ENCODE results near the gene PPIL4. TPM values are rescaled to one million over a fixed set of nuclear protein-coding genes. Genes with fewer than 3 reads are reported as not detected.

PPIL4 gene
- total and polyA plus RNA-seq, 2 of the 13 experiments (the other 11 are each of a cell fraction or from before 2014, with no cell fraction given): 5.5 to 46.0 TPM

- peak; percentile 52 for TF ChIP-seq TFDP2 (CRISPR knock-in tag; IDR thresholded peaks at IDR 0.05)
- peak; percentile 36; the same call in 1 of the 2 replicates for TF ChIP-seq SOX13 (IDR thresholded peaks at IDR 0.05)
- peak in 1 of 2 experiments; percentile 59; a peak in 2 of 4 replicates for TF ChIP-seq SOX13 (CRISPR knock-in tag; conservative IDR thresholded peaks at IDR 0.05 in 1 of 2, IDR thresholded peaks at IDR 0.05 in 1 of 2)
- peak; percentile 77 for TF ChIP-seq ZNF33B (CRISPR knock-in tag; IDR thresholded peaks at IDR 0.05)
- TF ChIP-seq ZSCAN30 (CRISPR knock-in tag; IDR thresholded peaks at IDR 0.05): peak; percentile 99
- TF ChIP-seq ZNF256 (CRISPR knock-in tag; conservative IDR thresholded peaks at IDR 0.05): no peak
- TF ChIP-seq CBX2 (IDR thresholded peaks at IDR 0.05; ENCODE audit: low read depth, low read length): no peak
- no peak for TF ChIP-seq CBX2 (CRISPR knock-in tag; IDR thresholded peaks at IDR 0.05; ENCODE audit: low read depth)
- TF ChIP-seq SALL1 (CRISPR knock-in tag; IDR thresholded peaks at IDR 0.05): peak; percentile 79
- peak; percentile 47; the same call in 1 of the 2 replicates for TF ChIP-seq ZNF451 (CRISPR knock-in tag; IDR thresholded peaks at IDR 0.05)
- TF ChIP-seq MAF1 (CRISPR knock-in tag; IDR thresholded peaks at IDR 0.05; ENCODE audit: borderline replicate concordance): no peak
- TF ChIP-seq ZNF639 (CRISPR knock-in tag; conservative IDR thresholded peaks at IDR 0.05): no peak; the same call in 1 of the 2 replicates
- no peak for TF ChIP-seq AGO1 (IDR thresholded peaks at IDR 0.05; ENCODE audit: low read depth, low read length, poor library complexity, severe bottlenecking)
- peak; percentile 46; the same call in 1 of the 2 replicates for TF ChIP-seq SMAD3 (CRISPR knock-in tag; IDR thresholded peaks at IDR 0.05)
- TF ChIP-seq ZNF431 (CRISPR knock-in tag; IDR thresholded peaks at IDR 0.05; ENCODE audit: borderline replicate concordance, low read depth): peak; percentile 94
- TF ChIP-seq ZNF781 (CRISPR knock-in tag; IDR thresholded peaks at IDR 0.05; ENCODE audit: borderline replicate concordance, not compliant biosample characterization): peak; percentile 60
- TF ChIP-seq CEBPB (IDR thresholded peaks at IDR 0.05; ENCODE audit: borderline replicate concordance, low read depth, low read length): no peak
These were observed 60.8 kb downstream of the PPIL4 start, which contains the start of gene ZC3H12D (continued) for GRCh38 chr6:149484733-149485700.
